Measurements from ENCODE around the gene TIMM17A. TPM values are rescaled to one million over a fixed set of nuclear protein-coding genes. Genes with fewer than 3 reads are reported as not detected.

Gene TIMM17A
- total and polyA plus RNA-seq, 9 donors, result 19.9 to 38.1 (median 29.7) TPM

DNA sequence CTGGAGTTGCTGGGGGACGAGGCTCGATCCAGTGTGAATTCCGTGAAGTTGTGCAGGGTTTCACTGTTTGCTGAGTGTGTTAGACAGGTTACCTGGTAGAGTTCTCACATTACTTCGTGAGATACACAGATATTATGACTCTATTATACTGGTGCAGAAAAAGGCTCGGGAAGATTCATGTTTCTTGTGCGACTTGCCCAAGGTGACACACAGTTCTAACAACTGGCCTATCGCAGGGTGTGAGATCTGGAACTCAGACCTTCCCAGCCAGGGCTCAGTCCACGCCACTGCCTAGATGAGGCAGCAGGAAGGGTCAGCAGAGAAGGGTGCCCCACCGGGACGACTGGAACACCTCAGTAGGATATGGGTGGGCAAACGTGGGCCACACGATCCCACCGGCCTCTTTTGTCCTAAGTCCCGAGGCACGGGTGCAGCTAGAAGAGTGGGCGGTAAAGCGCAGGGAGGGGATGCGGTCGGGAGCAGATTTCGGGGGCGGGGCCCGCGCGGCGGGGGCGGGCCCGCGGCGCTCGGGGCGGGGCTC, 26.8 kb downstream of the TIMM17A start:
- peak overlapping the region in 1 of 2 donors; percentile 92 for H3K27ac ChIP-seq
- 8 to 9% (median 8%) methylated on average over 26 to 31 of the region's 31 CpGs for WGBS, 3 donors
- peaks cover 3% of the 10 kb centered on the region for H3K4me1 ChIP-seq (ENCODE audit: insufficient read depth)
- H3K4me3 ChIP-seq, result peak overlapping the region; percentile 76
- H3K36me3 ChIP-seq, result no peaks in the 10 kb centered on the region
- TF ChIP-seq CTCF (IDR thresholded peaks at IDR 0.05), result no peak
- no peak for TF ChIP-seq POLR2A (IDR thresholded peaks at IDR 0.05)
- no peak for TF ChIP-seq EP300 (IDR thresholded peaks at IDR 0.05)
- no peaks in the 10 kb centered on the region for H3K9me3 ChIP-seq
- intact Hi-C loops (cut with DNase I), result loop anchor here in 1 of 4 donors (5.0 kb wide), 1 partner anchor 85 kb away; no protein-coding TSS in a partner anchor
- no peaks in the 10 kb centered on the region for H3K27me3 ChIP-seq
- peak; percentile 70 to 90 (median 79) for DNase-seq

GRCh38 chr1:201982623-201983379, 27.5 kb downstream of the TIMM17A start, which contains the start of gene RNPEP:
Gene RNPEP, plus strand, starts transcription at chr1:201982648. Its CDS starts 19 bp downstream, at chr1:201982667.
- Histone ChIP-seq H3K27me3 (no peaks in the 10 kb centered on the region), H3K4me3 (peak within 1 kb of the TSS; percentile 76), H3K36me3 (no peaks in the 10 kb centered on the region), H3K4me1 (ENCODE audit: insufficient read depth) (peaks cover 3% of the 10 kb centered on the region), H3K27ac (peak within 1 kb of the TSS; percentile 76 to 92), H3K9me3 (no peaks in the 10 kb centered on the region)
- WGBS, 3 donors, result 0 to 1% (median 0%) methylated on average over 67 to 78 of the region's 80 CpGs
- DNase-seq, result peak; percentile 67 to 83 (median 78)
- intact Hi-C loops (cut with DNase I), result loop anchor here in 1 of 4 donors (5.0 kb wide), 1 partner anchor 86 kb away; no protein-coding TSS in a partner anchor
- no peak for TF ChIP-seq EP300 (IDR thresholded peaks at IDR 0.05)
- peak in 1 of 3 donors; percentile 10 for TF ChIP-seq CTCF (IDR thresholded peaks at IDR 0.05)
- TF ChIP-seq POLR2A (IDR thresholded peaks at IDR 0.05), result peak; percentile 61

- no peak for DNase-seq
- H3K9me3 ChIP-seq, result no peaks in the 10 kb centered on the region
- no peaks in the 10 kb centered on the region for H3K36me3 ChIP-seq
- peak overlapping the region; percentile 76 to 92 for H3K27ac ChIP-seq
- peak overlapping the region; percentile 76 for H3K4me3 ChIP-seq
- intact Hi-C loops (cut with DNase I), result loop anchor here in 1 of 4 donors (5.0 kb wide), 1 partner anchor 86 kb away; no protein-coding TSS in a partner anchor
- peaks cover 3% of the 10 kb centered on the region for H3K4me1 ChIP-seq (ENCODE audit: insufficient read depth)
- TF ChIP-seq CTCF (IDR thresholded peaks at IDR 0.05), result no peak
- TF ChIP-seq EP300 (IDR thresholded peaks at IDR 0.05), result no peak
- TF ChIP-seq POLR2A (IDR thresholded peaks at IDR 0.05), result no peak
- no peaks in the 10 kb centered on the region for H3K27me3 ChIP-seq
- WGBS, 3 donors, result 2 to 4% (median 3%) methylated on average over 11 of the region's 11 CpGs
These were observed 28.1 kb downstream of the TIMM17A start for GRCh38 chr1:201983380-201983805.

GRCh38 chr1:201984446-201984845, 29.1 kb downstream of the TIMM17A start:
- DNase-seq, result no peak
- H3K27ac ChIP-seq, result no peak overlapping the region
- TF ChIP-seq POLR2A (IDR thresholded peaks at IDR 0.05), result no peak
- TF ChIP-seq CTCF (IDR thresholded peaks at IDR 0.05), result no peak
- no peak for TF ChIP-seq EP300 (IDR thresholded peaks at IDR 0.05)
- peaks cover 3% of the 10 kb centered on the region for H3K4me1 ChIP-seq (ENCODE audit: insufficient read depth)
- no peaks in the 10 kb centered on the region for H3K9me3 ChIP-seq
- H3K36me3 ChIP-seq, result no peaks in the 10 kb centered on the region
- intact Hi-C loops (cut with DNase I), result loop anchor here in 1 of 4 donors (5.0 kb wide), 1 partner anchor 87 kb away; no protein-coding TSS in a partner anchor
- 81 to 94% (median 87%) methylated on average over 3 of the region's 3 CpGs for WGBS, 3 donors
- no peak overlapping the region for H3K4me3 ChIP-seq
- no peaks in the 10 kb centered on the region for H3K27me3 ChIP-seq

All from ovary (tissue), 9 donors.